ENCODE results near the gene TTLL11.

The TTLL11 gene

GRCh38 chr9:121990600-121991306, 102.4 kb downstream of the TTLL11 start:
- no peak overlapping the region for H3K4me3 ChIP-seq (ENCODE audit: low read length)
- H3K56ac ChIP-seq (ENCODE audit: low read length), result no peak overlapping the region
- H3K27ac ChIP-seq (ENCODE audit: low read depth, low read length), result no peak overlapping the region
- no peaks in the 10 kb centered on the region for H3K4me1 ChIP-seq (ENCODE audit: control insufficient read depth, low read depth, low read length)
- H4K5ac ChIP-seq (ENCODE audit: low read length), result no peak overlapping the region
- no peak for DNase-seq
- no peak overlapping the region for H3K9ac ChIP-seq (ENCODE audit: low read length)
- H2AK5ac ChIP-seq (ENCODE audit: low read length), result no peak overlapping the region
- H3K4ac ChIP-seq (ENCODE audit: low read depth, low read length), result no peak overlapping the region
- no peak overlapping the region for H4K8ac ChIP-seq (ENCODE audit: low read depth, low read length)
- no CpG with 5 or more reads among the region's 9 CpGs for WGBS (ENCODE audit: extremely low coverage, insufficient coverage, low lambda C conversion rate)
- H3K18ac ChIP-seq (ENCODE audit: low read length), result no peak overlapping the region
- H3K79me1 ChIP-seq (ENCODE audit: low read length), result no peaks in the 10 kb centered on the region
- H2BK120ac ChIP-seq (ENCODE audit: low read depth, low read length), result no peak overlapping the region
- no peak overlapping the region for H2BK5ac ChIP-seq (ENCODE audit: low read length)
- no peaks in the 10 kb centered on the region for H3K36me3 ChIP-seq (ENCODE audit: control insufficient read depth, insufficient read depth, low read length)
- no peaks in the 10 kb centered on the region for H3K79me2 ChIP-seq (ENCODE audit: control insufficient read depth, insufficient read depth, low read length)
- H3K23ac ChIP-seq (ENCODE audit: low read length), result no peak overlapping the region
- no peak overlapping the region for H2BK15ac ChIP-seq (replicated peaks; ENCODE audit: low read depth)
- H3K4me2 ChIP-seq (ENCODE audit: low read length), result no peak overlapping the region
- no peaks in the 10 kb centered on the region for H3K27me3 ChIP-seq (ENCODE audit: insufficient read depth, low read length, poor library complexity)

- H3K27me3 ChIP-seq (ENCODE audit: insufficient read depth, low read length, poor library complexity), result no peaks in the 10 kb centered on the region
- DNase-seq, result peak; percentile 85
- no peak overlapping the region for H4K8ac ChIP-seq (ENCODE audit: low read depth, low read length)
- no peak overlapping the region for H3K27ac ChIP-seq (ENCODE audit: low read depth, low read length)
- no peak overlapping the region for H2AK5ac ChIP-seq (ENCODE audit: low read length)
- H3K79me1 ChIP-seq (ENCODE audit: low read length), result no peaks in the 10 kb centered on the region
- WGBS (ENCODE audit: extremely low coverage, insufficient coverage, low lambda C conversion rate), result no CpG with 5 or more reads among the region's 13 CpGs
- no peak overlapping the region for H3K23ac ChIP-seq (ENCODE audit: low read length)
- no peak overlapping the region for H3K56ac ChIP-seq (ENCODE audit: low read length)
- no peak overlapping the region for H3K4ac ChIP-seq (ENCODE audit: low read depth, low read length)
- no peak overlapping the region for H2BK5ac ChIP-seq (ENCODE audit: low read length)
- H2BK15ac ChIP-seq (replicated peaks; ENCODE audit: low read depth), result no peak overlapping the region
- no peak overlapping the region for H3K18ac ChIP-seq (ENCODE audit: low read length)
- H3K36me3 ChIP-seq (ENCODE audit: control insufficient read depth, insufficient read depth, low read length), result peaks cover 1% of the 10 kb centered on the region
- H4K5ac ChIP-seq (ENCODE audit: low read length), result no peak overlapping the region
- no peak overlapping the region for H3K9ac ChIP-seq (ENCODE audit: low read length)
- no peak overlapping the region for H2BK120ac ChIP-seq (ENCODE audit: low read depth, low read length)
- H3K4me3 ChIP-seq (ENCODE audit: low read length), result no peak overlapping the region
- H3K79me2 ChIP-seq (ENCODE audit: control insufficient read depth, insufficient read depth, low read length), result no peaks in the 10 kb centered on the region
- H3K4me1 ChIP-seq (ENCODE audit: control insufficient read depth, low read depth, low read length), result no peaks in the 10 kb centered on the region
- H3K4me2 ChIP-seq (ENCODE audit: low read length), result no peak overlapping the region
Observed at GRCh38 chr9:121989010-121989409, 104.1 kb downstream of the TTLL11 start.

- no CpG with 5 or more reads among the region's 7 CpGs for WGBS (ENCODE audit: extremely low coverage, insufficient coverage, low lambda C conversion rate)
- Histone ChIP-seq H2AK5ac (ENCODE audit: low read length) (no peak overlapping the region), H3K23ac (ENCODE audit: low read length) (no peak overlapping the region), H3K4me2 (ENCODE audit: low read length) (no peak overlapping the region), H3K27me3 (ENCODE audit: insufficient read depth, low read length, poor library complexity) (no peaks in the 10 kb centered on the region), H4K5ac (ENCODE audit: low read length) (no peak overlapping the region), H3K4me3 (ENCODE audit: low read length) (no peak overlapping the region), H2BK5ac (ENCODE audit: low read length) (no peak overlapping the region), H3K56ac (ENCODE audit: low read length) (no peak overlapping the region), H3K79me1 (ENCODE audit: low read length) (no peaks in the 10 kb centered on the region), H2BK120ac (ENCODE audit: low read depth, low read length) (no peak overlapping the region), H3K4me1 (ENCODE audit: control insufficient read depth, low read depth, low read length) (no peaks in the 10 kb centered on the region), H3K9ac (ENCODE audit: low read length) (no peak overlapping the region), H4K8ac (ENCODE audit: low read depth, low read length) (no peak overlapping the region), H3K4ac (ENCODE audit: low read depth, low read length) (no peak overlapping the region), H3K36me3 (ENCODE audit: control insufficient read depth, insufficient read depth, low read length) (peaks cover 1% of the 10 kb centered on the region), H3K79me2 (ENCODE audit: control insufficient read depth, insufficient read depth, low read length) (no peaks in the 10 kb centered on the region), H2BK15ac (replicated peaks; ENCODE audit: low read depth) (no peak overlapping the region), H3K27ac (ENCODE audit: low read depth, low read length) (no peak overlapping the region), H3K18ac (ENCODE audit: low read length) (no peak overlapping the region)
- no peak for DNase-seq
Observed at GRCh38 chr9:121987314-121987713, 105.8 kb downstream of the TTLL11 start.

GRCh38 chr9:121985792-121986494, 107.2 kb downstream of the TTLL11 start:
- Histone ChIP-seq H3K4me3 (ENCODE audit: low read length) (no peak overlapping the region), H2AK5ac (ENCODE audit: low read length) (no peak overlapping the region), H4K8ac (ENCODE audit: low read depth, low read length) (no peak overlapping the region), H3K4ac (ENCODE audit: low read depth, low read length) (no peak overlapping the region), H3K27me3 (ENCODE audit: insufficient read depth, low read length, poor library complexity) (no peaks in the 10 kb centered on the region), H2BK5ac (ENCODE audit: low read length) (no peak overlapping the region), H3K18ac (ENCODE audit: low read length) (no peak overlapping the region), H3K79me2 (ENCODE audit: control insufficient read depth, insufficient read depth, low read length) (no peaks in the 10 kb centered on the region), H3K36me3 (ENCODE audit: control insufficient read depth, insufficient read depth, low read length) (peaks cover 1% of the 10 kb centered on the region), H2BK15ac (replicated peaks; ENCODE audit: low read depth) (no peak overlapping the region), H3K79me1 (ENCODE audit: low read length) (no peaks in the 10 kb centered on the region), H3K9ac (ENCODE audit: low read length) (no peak overlapping the region), H3K56ac (ENCODE audit: low read length) (no peak overlapping the region), H3K4me1 (ENCODE audit: control insufficient read depth, low read depth, low read length) (no peaks in the 10 kb centered on the region), H4K5ac (ENCODE audit: low read length) (no peak overlapping the region), H3K23ac (ENCODE audit: low read length) (no peak overlapping the region), H2BK120ac (ENCODE audit: low read depth, low read length) (no peak overlapping the region), H3K27ac (ENCODE audit: low read depth, low read length) (no peak overlapping the region), H3K4me2 (ENCODE audit: low read length) (no peak overlapping the region)
- WGBS (ENCODE audit: extremely low coverage, insufficient coverage, low lambda C conversion rate), result no CpG with 5 or more reads among the region's 14 CpGs
- no peak for DNase-seq

- H2BK120ac ChIP-seq (ENCODE audit: low read depth, low read length), result no peak overlapping the region
- no CpG with 5 or more reads among the region's 7 CpGs for WGBS (ENCODE audit: extremely low coverage, insufficient coverage, low lambda C conversion rate)
- H2AK5ac ChIP-seq (ENCODE audit: low read length), result no peak overlapping the region
- no peaks in the 10 kb centered on the region for H3K27me3 ChIP-seq (ENCODE audit: insufficient read depth, low read length, poor library complexity)
- H3K4me1 ChIP-seq (ENCODE audit: control insufficient read depth, low read depth, low read length), result no peaks in the 10 kb centered on the region
- no peak overlapping the region for H3K23ac ChIP-seq (ENCODE audit: low read length)
- DNase-seq, result no peak
- H4K5ac ChIP-seq (ENCODE audit: low read length), result no peak overlapping the region
- no peak overlapping the region for H3K4me3 ChIP-seq (ENCODE audit: low read length)
- no peaks in the 10 kb centered on the region for H3K79me1 ChIP-seq (ENCODE audit: low read length)
- H2BK15ac ChIP-seq (replicated peaks; ENCODE audit: low read depth), result no peak overlapping the region
- no peak overlapping the region for H4K8ac ChIP-seq (ENCODE audit: low read depth, low read length)
- H3K56ac ChIP-seq (ENCODE audit: low read length), result no peak overlapping the region
- no peak overlapping the region for H2BK5ac ChIP-seq (ENCODE audit: low read length)
- H3K4me2 ChIP-seq (ENCODE audit: low read length), result no peak overlapping the region
- no peak overlapping the region for H3K9ac ChIP-seq (ENCODE audit: low read length)
- no peak overlapping the region for H3K18ac ChIP-seq (ENCODE audit: low read length)
- H3K27ac ChIP-seq (ENCODE audit: low read depth, low read length), result no peak overlapping the region
- H3K4ac ChIP-seq (ENCODE audit: low read depth, low read length), result no peak overlapping the region
- no peaks in the 10 kb centered on the region for H3K79me2 ChIP-seq (ENCODE audit: control insufficient read depth, insufficient read depth, low read length)
- H3K36me3 ChIP-seq (ENCODE audit: control insufficient read depth, insufficient read depth, low read length), result peaks cover 1% of the 10 kb centered on the region
Observed at GRCh38 chr9:121984726-121985402, 108.2 kb downstream of the TTLL11 start.
